Heart left ventricle (tissue), 13 donors: ENCODE measurements around the gene TNFAIP8L1.

Experiments
- CTCF ChIP-seq, 12 donors: fragments of 200-600 bp; sonication (generic) in 4 of 12; IDR thresholded peaks; one replicate each; pipeline versions ENCODE4 v1.5.0 to v1.8.0; 2018 to 2022; ENCODE audit warnings: antibody characterized with exemption in 12 of 12, mild to moderate bottlenecking in 5 of 12
- POLR2A ChIP-seq, 2 donors: fragments of 450-650 bp; IDR thresholded peaks; one replicate each; pipeline ENCODE4 v1.6.1; 2017; ENCODE audit warnings: antibody characterized with exemption in 2 of 2, mild to moderate bottlenecking in 2 of 2, moderate library complexity in 2 of 2
- donor health status: ischemic (EF 13 %, LVEDD 7.1; RV severe dilation, severe dysfunction).
- donor health status: DM: no; HTN: yes; CAD: no.
- donor health status: DM: no; HTN: no; CAD: no.
- donor health status: ischemic (EF 25% LVEDD 6.9; RV normal size, moderate dysfunction).
- donor health status: ischemic (EF 25% LVEDD 5.7; RV mildly dilated, moderate dysfunction).
- donor health status: ischemic (EF 35%, LVEDD 5.7; RV mildly dilated, moderate dysfunction).
- donor health status: nonischemic (EF 11% LVEDD 7.7; RV severe dilation, severe dysfunction).
- donor health status: DM: yes; HTN: yes; CAD: no.
- donor health status: PGD.
- donor health status: ischemic (EF 29% LVEDD 5.4; RV normal size, mild dysfunction).
- donor health status: nonischemic (EF 23%, LVEDD 6.1; RV moderate dilation, normal function).

GRCh38 chr19:4619668-4620294 is 19.5 kb upstream of the TNFAIP8L1 start:
- TF ChIP-seq CTCF (IDR thresholded peaks at IDR 0.05): no peak
- no peak for TF ChIP-seq POLR2A (IDR thresholded peaks at IDR 0.05)
